OCI-LY3 (cell line): ENCODE measurements around the gene ZNF827.

ENCODE experiments used
- CTCF ChIP-seq: fragments of 200-600, 300-600 bp; sonication (generic); IDR thresholded peaks from 2 replicates; pipeline ENCODE4 v1.5.1; 2014; ENCODE audit warnings: antibody characterized with exemption, low read length, low read depth
- EZH2phosphoT487 ChIP-seq: fragments of 200-600 bp; shearing (Covaris generic); IDR thresholded peaks from 2 replicates; pipeline ENCODE4 v1.6.1; 2018; ENCODE audit warnings: antibody characterized with exemption, mixed run types, low read depth

- TF ChIP-seq CTCF (no peak), EZH2phosphoT487 (no peak)
Observed at GRCh38 chr4:145884775-145885174, 53.8 kb downstream of the ZNF827 start.
